ENCODE results near the gene PPP1R37.

PPP1R37 gene

DNA sequence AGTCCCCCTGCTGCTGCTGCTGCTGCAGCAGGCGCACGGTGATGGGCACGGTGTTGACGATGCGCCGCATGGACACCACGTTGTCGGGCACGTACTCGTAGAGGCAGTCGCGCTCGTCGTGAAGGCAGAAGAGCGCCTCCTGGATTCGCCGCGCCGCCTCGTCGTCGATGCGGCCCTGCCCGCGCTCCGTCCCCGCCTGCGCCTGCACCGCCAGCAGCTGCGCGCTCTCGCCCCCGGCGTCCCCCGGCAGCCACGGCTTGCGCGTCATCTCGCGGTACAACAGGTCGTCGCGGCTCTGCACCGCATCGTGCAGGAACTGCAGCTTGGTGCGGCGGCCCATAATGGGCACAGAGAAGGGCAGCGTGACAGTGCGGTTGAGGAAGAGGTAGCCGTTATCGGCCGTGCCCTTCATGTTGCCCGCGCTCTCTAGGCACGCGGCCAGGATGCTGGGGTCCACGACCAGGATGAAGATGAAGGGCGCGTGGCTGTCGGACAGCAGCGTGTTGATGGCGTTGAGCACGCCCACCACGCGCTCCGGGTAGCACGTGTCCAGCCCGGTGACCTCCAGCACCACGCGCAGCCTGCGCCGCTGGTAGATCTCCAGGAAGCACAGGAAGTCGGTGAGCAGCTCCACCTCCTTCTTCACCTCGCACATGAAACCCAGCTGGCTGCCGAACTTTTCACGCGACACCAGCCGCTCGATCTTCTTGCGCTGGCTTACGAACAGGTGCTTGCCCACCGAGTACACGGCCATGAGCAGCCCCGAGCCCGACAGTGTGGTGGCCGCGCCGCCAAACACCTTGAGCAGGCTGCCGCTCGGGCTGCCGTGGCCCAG is 59.7 kb downstream of the PPP1R37 start:
- peak in 1 of 2 donors; percentile 15 for DNase-seq (ENCODE audit: low read depth in 2 of 2)

DNA sequence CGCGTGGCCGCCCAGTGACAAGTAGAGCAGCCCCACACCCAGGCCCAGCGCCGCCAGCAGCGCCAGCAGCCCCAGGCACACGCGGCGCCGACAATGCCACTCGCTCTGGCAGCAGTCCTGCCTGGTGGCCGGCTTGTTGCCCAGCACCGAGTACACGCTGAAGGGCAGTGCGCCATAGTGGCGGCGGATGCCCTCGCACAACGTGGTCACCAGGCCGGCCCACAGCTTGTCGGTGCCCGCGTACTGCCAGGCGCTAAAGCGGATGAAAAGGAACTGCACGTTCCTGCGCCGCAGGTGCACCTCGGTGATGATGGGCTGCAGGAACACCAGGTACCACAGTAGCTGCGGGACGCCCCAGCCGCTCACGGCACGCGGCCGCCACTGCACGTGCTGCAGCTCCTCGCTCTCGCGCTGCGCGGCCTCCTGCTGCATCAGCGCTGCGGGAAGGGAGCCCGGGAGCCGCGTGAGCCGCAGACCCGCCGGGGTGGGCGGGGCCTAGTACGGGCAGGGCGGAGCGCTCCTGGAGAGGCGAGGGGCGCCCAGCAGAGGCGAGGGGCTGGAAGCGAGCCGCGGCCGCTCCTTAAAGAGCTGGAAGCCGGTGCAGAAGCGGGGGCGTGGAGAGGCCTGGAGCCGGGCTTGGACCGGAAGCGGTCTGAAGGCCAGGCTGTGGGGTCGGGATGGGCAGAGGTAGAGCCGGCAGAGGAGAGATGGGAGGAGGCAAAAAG is 60.5 kb downstream of the PPP1R37 start:
- no peak for DNase-seq (ENCODE audit: low read depth in 2 of 2)

DNA sequence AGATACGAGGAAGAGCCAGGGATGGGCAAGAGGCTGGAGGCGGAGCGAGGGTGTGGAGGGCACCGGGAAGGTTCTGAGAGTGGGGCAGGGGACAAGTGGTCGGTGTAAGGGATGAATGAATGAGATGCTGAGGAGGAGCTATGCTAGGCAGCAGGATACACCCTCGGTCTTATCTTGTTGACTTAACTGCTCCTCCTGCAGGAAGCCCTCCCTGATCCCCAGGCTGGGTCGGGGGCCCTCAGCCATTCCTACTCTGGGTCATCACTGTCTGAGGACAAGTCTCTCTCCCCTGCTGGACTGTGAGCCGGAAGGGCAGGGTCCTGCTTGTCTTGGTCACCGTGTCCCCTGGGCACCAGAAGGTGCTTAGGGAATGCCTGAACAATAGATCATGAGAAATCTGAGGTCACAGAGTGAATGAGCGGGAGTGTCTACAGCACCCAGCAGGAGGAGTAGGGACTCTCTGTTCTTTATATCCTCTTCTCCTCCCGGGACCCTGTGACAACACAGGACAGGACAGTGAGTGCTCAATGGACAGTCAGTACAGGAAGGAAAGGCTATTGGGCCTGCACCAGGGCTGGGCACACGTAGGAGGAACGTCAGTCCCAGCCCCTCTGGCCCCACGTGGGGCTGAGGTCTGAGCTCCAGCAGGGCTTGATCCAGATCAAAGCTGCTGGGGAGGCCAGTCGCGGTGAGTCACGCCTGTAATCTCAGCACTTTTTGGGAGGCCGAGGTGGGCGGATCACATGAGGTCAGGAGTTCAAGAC is 61.3 kb downstream of the PPP1R37 start:
- no peak for DNase-seq (ENCODE audit: low read depth in 2 of 2)

DNA sequence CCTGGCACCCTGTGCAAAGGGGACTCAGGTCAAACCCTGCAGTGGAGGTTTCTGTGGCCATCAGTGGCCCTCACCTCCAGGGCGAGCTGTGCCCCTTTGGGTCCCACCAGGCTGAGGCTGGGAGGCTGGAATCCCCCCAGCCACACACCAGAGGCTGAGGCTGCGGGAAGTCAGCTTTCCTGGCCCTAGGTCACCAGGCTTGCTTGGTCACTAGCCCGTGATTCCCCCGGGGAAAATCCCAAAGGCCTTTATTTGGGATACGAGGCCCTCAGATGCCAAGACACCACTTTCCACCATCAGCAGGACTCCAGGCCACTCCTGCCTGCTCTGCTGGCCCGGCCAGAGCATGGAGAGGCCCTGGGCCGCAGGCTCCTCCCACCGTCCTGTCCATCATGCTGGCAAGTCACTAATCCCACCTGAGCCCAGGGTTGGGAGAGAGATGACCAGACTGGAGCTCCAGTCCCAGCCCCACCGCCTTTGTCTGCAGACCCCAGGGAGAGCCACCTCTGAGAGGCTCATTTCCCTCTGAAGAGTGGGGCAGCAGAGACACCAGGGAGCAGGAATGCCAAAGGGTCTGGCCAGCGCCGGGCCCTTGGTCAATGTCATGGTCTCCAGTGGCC is 63.1 kb downstream of the PPP1R37 start:
- no peak for DNase-seq (ENCODE audit: low read depth in 2 of 2)

DNA sequence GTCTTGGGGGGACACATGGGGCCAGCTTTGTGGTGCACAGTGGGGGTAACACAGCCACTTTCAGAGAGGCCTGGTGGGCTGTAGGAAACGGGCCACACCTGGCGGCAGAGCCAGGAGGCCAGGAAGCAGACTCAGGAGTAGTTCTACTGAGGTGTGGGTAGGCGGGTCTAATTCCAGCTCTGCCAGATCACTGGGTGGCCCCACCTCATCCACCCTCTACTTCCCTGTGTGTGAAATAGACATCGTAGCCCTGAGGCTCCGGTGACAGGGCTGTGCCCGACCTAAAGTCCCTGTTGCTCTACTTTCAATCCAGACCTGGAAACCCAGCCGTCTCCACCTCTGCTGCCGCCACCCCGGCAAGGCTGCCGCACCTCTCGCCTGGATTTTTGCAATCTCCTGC is 63.8 kb downstream of the PPP1R37 start:
- DNase-seq (ENCODE audit: low read depth in 2 of 2), result no peak

DNA sequence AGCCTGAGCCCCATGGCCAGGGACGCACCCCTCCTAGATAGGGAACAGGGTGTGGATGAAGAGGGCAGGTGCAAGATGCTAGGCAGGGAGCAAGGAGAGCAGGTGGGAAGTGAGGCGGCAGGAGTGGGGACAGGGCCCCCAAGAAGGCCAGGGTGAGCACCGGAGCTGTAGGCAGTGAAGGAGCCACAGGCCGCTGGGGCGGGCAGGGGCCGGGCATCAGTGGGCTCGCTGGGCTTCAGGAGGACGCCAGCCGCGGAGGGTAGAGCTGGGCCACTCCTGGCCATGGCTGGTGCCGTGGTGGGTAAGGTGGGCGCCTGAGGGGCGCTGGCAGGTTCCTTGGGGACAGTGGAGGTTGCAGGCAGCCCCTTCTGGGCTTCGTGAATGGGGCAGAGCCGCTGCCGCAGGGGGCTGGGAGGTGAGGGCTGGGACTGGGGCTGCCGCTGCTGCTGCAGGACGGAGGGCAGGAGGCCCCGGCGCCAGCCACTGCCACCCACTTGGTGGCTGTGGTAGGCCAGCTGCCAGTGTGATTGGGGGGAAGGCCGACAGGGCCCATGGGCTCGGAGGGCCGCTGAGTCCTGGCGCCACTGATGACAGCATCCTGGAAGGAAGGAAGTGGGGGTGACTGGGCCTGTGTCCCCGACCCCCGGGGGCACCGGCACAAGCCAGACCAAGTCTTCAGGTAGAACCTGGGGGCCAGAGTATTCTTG is 65.7 kb downstream of the PPP1R37 start:
- DNase-seq (ENCODE audit: low read depth in 2 of 2), result no peak

DNA sequence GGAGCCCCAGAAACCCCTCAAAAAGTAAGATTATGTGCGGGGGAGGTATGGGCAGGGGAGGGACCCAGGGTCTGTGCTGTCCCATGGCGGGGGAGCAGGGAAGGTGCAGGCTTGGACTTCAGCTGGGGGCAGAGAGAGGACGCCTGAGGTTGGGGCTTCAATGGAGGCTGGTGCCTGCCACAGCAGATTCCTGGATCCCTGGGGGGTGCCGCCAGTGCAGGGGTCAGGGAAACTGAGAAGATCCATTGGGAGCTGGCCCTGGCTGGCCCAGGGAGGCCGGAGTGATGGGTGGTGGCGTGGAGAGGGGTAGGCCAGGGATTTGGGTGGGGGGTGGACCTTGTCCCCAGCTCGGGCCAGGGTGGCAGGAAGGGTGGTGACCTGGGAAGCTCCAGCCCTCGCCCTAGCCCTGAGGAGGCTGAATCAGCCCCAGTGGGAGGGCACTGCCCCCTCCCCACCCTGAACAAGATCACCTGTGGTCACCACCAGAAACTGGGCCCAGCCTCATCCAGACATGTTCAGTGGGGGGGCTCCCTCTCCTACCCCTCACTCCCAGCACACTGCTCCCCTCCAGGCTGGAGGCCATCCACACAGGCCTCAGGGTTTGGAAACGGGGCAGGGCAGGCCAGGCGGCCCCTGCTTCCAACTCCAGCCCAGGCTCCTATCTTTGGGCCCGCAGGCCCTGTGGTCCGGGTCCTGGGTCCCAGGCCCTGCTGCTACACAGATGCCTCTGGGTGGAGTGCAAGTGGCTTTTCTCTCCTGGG is 66.4 kb downstream of the PPP1R37 start:
- DNase-seq (ENCODE audit: low read depth in 2 of 2), result no peak

DNA sequence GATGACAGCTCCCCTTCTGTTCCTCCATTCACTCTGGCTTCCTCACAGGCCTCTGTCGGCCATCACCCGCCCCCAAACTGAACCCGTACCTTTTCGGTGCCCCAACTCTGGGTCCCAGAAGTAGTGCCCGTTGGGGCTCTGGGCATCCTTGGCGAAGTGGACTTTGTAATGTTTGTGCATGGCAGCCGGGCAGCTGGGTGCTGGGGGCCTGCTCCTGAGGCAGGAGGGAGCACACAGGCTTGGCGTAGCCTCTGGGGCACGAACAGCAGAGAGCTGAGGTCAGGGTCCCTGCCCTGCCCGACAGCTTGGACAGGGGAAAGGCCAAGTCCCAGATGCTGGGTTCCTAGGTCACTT is 67.0 kb downstream of the PPP1R37 start:
- no peak for DNase-seq (ENCODE audit: low read depth in 2 of 2)

DNA sequence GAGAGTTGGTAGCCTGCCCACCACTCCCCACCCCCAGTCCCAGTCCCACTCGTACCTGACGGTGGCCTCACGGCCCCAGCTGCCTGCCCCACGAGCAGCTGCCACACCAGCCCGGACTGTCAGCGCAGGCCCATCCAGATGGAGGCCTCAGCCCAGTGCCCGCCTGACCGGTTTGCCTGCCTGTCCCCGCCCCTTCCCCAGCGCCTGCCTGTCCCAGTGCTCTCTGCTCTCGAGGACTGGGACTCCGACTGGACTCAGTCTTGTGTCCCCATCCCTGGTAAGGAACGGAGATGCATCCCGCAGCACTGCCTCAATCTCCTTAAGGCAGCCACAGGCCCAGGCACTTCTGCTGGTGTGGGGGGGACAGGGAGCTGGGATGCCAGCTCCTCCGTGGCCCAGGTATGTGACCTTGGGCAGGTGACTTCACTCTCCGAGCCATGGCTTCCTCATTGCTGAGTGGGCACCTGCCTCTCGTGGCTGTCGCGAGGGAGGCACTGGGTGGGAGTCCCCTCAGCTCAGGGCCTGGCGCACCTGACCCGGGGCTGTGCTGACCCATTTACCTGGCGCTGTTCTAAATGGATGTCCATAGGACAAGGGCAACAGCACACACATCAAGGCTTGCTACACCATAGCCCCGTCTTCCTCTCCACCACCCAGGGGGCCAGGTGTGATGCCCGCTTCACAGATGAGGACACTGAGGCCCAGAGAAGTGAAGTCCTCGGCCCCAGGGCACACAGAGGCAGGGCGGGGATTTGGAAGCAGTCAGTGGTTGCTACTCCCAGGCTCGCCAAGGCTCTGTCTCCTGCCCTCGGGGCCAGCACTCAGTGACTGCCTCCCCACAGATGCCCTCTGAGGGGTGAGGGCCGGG is 68.1 kb downstream of the PPP1R37 start, which contains the start of gene NKPD1:
NKPD1 (minus strand) TSS at position 113 of the 868 bp plus-strand sequence. CDS start 832 bp downstream, outside the sequence.
- DNase-seq (ENCODE audit: low read depth in 2 of 2), result no peak

DNA sequence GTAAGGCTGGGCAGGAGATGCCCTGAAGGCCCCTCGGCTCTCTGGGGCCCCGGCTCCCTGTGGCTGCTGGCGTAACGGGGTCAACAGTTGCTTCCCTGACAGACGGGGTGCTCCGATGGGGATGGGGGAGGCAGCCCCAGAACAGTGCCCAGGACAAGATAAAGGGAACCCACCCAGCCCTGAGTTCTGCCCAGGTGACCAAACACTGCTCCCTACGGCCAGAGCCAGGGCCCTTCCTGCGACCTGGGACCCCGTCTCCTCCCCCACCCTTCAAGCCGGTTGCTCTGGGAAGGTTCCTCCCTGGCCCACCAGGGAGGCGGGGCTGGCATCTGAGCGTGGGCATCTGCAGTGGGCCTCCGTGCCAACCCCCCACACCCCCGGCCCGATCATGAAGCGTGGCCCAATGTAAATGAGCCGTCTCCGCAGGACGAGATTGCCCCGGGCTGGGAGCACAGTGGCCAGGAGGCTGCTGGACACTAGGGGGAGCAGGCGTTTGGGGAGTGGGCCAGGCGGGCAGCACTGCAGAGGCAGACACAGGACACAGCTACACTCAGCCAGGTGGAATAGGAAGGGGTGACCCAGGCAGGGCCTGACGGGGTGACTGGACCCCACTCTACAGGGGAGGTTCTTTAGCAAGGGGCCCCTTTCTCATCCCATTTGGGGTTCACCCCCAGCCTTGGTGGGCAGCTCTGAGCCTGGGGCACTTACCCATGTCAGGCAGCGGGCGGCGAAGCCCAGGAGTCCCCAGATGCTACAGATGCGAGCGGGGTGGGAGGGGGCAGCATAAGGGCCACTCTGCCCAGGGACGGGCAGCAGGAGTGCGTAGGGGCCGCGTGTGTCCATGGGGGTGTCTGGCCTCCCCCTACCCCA is 69.0 kb downstream of the PPP1R37 start:
- DNase-seq (ENCODE audit: low read depth in 2 of 2), result no peak

DNA sequence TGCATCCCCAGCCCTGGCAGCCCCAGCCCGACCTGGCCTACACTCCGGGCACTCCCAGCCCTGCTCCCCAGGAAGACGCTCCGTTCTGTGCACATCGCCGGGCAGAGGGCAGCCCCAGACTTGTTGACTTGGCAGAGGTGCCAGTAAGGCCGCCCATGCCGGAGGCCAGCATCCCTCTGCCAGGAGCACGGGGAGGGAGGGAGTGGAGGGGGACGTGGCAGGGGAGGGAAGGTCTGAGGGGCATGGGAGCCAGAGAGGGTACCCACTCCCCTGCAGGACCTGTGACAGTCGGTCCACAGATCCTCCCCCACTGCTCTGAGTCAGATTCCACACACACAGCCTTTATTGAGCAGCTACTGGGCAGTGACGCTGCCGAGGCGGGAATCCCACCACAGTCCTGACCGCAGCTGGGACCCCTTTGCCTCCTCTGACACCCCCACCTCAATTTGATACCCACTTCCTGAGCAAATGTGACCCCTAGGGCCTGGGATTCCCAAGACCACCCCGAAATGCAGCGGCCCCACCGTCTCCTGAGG is 69.7 kb downstream of the PPP1R37 start:
- DNase-seq (ENCODE audit: low read depth in 2 of 2), result no peak

DNA sequence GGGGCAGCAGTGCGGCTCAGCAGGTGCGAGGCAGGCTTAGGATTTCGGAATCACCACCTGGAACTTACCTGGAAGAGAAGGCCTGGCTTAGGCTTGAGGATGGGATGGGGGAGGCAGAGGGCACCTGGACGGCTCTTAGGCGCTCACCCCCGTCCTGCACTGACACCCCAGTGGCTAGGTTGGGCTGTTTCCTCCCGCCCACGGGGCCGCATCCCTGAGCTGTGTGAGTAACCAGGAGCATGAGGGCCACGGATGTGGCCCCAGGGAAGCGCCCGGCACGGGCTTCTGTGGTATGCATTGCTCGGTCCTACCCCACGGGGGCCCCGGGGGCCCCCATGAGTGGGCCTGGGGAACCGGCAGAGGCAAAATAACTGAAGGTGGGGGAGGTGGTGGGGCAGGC is 70.2 kb downstream of the PPP1R37 start:
- no peak for DNase-seq (ENCODE audit: low read depth in 2 of 2)

DNA sequence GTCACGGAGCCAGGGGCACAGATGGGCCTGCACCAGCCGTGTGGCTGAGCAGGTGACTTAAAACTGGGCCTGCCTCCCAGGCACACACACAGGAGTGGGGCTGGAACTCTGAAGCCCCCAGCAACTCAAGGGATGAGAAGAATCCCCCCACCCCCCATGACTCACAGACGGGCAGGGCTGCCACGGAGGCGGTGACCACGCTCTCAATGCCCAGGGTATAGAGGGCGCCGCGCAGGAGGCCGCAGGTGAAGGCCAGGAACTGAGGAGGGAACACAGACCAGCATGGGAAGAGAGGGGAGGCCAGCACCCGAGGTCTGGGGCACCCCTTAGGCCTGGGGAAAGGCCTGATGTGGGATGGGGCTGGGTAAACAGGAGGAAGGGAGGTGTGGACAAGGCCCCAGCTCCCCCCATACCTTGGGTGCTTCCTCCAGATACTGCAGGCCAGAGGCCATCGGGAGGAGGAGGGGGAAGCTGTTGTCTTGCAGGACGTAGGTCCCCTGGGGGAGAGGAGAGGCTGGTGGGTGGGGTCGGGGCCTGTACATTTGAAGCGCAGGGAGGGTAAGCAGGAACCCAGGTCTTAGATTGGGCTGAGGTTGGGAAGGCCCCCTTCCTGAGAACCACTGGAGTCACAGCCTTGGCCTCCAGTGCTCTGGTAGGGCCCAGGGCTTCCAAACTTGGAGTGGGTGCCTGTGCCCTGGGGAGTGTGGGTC is 70.9 kb downstream of the PPP1R37 start:
- DNase-seq (ENCODE audit: low read depth in 2 of 2), result no peak

DNA sequence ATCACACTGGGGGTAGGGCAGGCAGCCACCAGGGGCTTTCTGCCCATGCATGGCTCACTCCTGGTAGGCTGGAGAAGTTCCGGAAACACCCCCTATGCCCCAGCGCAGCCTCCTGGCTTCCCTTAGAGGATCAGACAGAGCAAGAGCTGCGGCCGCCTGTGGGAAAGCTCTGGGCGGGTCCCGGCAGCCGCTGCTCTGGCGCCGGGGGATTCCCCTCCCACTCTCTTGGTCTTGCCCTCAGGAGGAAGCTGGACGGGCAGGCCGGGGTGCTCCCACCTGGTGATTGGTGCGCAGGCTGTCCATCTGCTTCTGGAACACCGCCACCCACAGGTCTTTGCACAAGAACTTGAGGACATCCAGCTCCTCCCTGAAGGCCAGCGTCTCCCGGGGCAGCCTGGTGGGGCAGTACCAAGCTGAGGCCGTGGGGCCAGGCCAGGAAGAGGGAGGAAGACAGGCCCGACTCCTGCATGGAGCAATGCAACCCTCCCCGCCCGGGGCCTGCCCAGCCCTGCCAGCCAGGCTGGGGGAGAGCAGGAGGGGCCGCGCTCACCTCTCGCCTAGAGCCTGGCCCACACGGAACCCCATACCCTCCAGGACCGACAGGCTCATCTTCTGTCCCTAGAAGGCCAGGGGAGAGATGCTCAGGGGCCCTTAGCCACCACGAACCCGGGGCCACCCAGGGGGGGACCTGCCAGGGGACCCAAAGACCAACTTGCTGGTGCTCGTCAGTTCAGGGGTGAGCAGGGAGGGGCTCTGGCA is 71.8 kb downstream of the PPP1R37 start:
- DNase-seq (ENCODE audit: low read depth in 2 of 2), result peak; percentile 47 to 64

DNA sequence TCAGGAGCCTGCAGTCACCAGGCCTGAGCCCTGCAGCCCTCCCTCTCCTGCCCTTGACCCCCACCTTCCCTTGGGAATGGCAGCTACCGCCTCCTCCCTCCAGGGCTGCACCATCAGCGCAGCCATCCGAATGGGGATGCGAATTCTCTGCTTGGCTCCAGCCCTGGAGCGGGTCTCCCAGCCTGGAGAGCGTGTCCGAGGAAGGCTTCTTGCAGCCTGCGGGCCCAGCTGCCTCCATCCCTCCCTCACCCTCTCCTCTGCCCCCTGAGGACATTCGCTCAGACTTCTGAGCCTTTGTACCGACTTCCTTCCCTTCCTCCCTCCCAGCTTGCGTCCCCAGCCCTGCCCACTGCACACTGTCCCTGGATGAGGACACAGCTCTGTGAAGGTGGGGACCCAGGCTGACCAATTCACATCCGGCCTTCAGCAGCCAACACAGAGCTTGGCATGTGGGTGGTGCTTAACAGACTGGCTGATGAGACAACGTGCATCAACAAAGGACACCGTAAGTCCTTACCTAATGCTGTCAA is 73.8 kb downstream of the PPP1R37 start:
- DNase-seq (ENCODE audit: low read depth in 2 of 2), result no peak

DNA sequence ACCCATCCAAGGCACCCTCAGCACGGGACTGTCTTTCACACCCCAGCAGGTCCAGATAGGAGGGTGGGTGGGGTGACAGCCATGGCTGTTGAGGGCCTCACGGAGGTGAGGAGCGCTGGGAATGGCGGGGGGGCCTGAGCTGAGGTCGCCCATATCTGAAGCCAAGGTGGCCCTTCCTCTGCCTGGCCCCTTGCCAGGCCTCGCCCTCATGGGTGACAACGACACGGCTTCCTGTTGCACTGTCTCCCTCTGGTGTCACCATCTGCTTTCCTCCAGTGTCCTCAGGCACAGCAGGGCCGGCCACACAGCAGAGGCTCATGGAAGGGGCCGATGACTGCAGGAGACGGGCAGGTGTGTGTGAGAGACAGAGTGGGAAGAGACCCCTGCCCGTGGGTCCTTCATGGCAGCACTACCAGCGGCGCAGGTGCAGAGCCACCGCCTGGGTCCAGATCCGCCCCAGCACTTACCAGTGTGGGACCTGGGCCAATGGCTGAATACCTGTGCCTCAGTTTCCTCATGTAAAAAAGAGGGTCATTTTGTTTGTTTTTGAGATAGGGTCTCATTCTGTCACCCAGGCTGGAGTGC is 75.9 kb downstream of the PPP1R37 start:
- DNase-seq (ENCODE audit: low read depth in 2 of 2), result no peak

Data from stimulated activated CD8-positive, alpha-beta memory T cell treated with anti-CD3 and anti-CD28 coated beads, Interleukin-2, amount 100 ng/mL, for 48 hours (primary cell).